HG03460 (cell line): Measurements from ENCODE around the gene SAMMSON.
A peak's percentile ranks its signal among the peaks of the same experiment; 100 is the strongest.

Experiments
- ATAC-seq: cut with Tn5 transposase; IDR thresholded peaks from one replicate; pipeline ENCODE4 v1.9.1; 2021; ENCODE audit not compliant: unreplicated experiment

Gene SAMMSON

DNA sequence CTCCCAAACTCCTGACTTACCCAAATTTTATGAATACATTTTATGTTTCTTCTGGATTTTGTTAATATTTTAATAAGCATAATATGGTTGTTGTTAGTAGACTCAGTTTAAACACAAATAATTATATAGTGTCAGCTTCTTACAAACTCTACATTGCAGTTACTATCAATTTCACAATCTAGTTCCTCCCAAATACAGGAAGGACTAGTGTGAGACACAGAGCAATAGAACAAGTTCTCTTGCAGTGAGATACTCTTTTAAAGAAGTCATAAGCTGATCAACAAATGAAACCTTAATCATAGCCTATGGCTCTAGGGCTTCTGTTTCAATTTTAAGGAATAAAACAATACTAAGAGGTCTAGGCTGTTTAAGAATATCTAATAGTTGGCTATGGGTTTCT is 86.1 kb downstream of the SAMMSON start:
- no peak for ATAC-seq

DNA sequence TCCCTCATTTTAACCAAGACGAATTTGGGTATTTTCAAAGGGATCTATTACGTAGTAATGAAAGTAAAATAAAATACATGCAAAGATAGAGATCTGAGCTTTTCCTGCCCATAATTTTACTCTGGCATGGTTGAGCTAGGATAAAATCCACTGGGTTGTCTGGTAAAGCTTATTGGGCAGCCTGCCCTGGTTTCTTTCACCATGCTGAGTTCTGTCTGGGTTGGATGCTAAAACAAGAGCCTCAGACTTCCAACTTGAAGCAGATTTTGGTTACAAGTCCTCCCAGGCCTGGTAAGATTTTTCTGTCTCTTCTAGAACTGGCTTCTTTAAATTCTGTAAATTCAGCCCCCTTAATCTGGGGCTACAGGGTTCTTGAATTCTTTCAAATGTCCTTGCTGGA is 86.8 kb downstream of the SAMMSON start:
- ATAC-seq = no peak

DNA sequence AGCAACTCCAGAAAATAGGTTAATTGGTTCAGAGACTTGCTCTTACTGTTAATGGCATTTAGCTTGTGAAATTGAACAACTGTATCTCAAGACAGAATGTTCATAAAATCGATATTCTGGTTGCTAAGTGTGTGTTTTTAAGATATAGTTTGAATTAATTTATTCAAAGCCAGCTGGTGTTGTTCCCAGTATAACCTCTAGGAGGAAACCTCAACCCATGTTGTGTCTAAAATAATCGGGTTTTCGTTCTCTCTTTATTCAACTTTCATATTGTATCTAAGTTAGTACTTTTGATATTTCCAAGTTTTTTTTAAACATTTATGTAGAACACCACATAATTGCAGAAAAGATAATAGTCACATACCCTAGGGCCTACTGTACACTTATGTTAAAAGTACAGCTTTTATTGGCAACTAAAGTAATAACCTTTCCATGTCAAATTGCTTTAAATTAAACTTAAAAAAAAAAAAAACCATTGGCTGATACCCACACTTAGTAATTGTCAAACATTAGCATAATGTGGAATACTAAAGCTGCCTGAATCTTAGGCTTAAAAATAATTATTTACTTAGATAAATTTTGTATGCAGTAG is 90.9 kb downstream of the SAMMSON start:
- no peak for ATAC-seq

DNA sequence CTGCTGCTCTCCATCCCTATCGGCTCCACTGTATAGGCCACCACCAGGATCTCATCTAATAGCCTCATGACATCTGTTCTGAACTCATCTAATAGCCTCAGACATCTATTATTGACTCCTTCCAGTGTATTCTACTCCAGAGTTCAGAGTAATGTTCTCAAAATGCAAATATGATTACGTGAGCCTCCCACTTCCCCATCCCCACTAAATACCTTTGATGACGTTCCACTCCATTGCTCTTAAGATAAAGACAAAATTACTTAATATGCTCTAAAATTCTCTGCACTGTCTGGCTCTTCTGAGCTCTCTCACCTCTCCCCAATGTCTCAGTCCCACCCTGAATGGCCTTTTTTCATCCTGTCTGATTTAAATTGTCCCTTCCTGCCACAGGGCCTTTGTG is 94.7 kb downstream of the SAMMSON start:
- no peak for ATAC-seq

DNA sequence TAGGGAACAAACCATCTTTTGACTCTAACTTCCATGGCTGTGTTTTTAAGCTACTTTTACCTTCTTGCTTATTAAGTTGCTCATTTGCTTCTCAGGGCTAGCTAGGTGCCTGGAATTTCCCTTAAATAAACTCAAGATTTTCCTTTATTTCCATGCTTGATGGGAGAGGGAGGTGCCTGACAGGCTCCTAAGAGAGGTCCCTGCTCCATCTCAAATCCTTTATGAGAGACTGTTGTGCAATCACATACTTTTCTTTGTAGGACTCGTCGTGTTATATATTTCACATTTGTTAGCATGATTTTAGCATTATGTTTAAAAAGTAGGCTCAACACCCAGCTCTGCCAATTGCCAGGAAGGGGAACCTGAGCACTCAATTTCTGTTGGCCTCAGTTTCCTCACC is 95.7 kb downstream of the SAMMSON start:
- ATAC-seq = no peak

DNA sequence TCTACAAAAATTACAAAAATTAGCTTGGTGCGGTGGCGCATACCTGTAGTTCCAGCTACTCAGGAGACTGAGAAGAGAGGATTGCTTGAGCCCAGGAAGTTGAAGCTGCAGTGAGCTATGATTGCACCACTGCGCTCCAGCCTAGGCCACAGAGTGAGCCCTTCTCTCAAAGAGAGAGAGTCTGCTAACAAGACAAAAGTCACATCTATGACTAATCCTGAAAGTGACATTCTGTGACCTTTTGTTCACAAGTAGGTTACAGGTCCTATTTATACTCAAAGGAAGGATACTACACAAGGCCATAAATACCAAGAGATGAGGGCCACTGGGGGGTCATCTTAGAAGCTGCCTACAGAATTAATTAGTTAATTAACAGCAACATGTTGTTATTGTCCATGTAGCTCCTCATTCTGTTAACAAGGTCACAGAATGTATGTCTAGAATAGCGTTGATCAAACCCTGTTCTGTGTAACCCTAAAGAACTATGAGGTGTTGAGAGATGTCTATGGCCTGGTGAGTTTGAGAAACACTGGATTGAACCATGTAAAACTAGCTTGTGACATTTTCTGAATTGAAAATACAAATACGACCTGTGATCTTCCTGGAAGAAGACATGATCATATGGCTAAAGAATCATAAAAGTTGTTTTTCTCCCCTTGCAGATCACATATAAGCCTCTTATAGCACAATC is 97.0 kb downstream of the SAMMSON start:
- ATAC-seq = peak; percentile 93

DNA sequence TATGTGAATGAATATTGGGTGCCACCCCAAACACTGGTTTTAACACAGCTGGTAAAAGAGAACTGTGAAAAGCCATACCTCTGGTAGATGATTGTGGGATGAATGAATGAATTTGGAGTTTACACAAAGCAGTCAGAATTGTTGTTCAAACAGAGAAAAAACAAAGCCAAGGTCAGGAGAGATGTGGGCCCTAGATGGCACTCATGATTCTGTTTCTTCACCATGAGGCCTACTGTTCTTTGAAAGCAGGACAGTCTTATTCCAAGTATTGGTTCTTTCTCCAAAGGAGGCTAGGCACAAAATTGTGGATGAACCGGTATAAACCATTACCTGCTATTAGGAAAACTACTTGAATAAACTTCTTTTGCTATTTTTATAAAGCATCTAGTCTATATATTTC is 97.6 kb downstream of the SAMMSON start:
- ATAC-seq = no peak

DNA sequence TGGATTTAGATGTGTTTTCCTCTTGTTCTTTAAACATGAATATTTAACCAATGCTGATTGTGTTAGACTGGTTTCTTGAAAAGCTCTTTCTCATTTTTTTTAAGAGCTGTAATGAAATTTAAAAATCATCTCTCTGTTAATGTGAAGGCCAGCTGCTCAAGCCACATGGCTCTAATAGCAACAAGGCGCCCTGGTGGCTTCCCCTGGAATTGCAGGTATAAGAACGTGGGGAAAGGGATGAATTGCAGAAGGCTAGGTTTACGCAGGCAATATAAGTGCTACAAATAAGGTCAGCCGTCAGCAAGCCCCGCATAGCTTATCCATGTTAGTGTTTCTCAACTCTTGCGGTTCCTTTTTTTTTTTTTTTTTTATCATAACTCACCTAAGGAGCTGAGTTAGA is 108.5 kb downstream of the SAMMSON start:
- ATAC-seq = peak; percentile 67

DNA sequence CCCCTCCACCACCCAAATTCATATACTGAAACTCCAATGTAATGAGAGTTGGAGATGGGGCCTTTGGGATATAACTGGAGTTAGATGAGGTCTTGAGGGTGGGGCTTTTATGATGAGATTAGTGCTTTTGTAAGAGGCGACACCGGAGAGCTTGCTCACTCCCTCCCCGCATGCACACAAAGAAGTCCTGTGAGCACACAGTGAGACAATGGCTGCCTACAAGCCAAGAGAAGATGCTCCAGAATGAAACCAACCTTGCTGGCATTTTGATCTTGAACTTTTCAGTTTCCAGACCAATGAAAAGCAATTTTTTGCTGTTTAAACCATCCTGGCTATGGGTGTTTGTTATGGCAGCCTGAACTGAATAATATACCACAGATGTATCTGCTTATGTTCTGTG is 109.0 kb downstream of the SAMMSON start:
- ATAC-seq = no peak

DNA sequence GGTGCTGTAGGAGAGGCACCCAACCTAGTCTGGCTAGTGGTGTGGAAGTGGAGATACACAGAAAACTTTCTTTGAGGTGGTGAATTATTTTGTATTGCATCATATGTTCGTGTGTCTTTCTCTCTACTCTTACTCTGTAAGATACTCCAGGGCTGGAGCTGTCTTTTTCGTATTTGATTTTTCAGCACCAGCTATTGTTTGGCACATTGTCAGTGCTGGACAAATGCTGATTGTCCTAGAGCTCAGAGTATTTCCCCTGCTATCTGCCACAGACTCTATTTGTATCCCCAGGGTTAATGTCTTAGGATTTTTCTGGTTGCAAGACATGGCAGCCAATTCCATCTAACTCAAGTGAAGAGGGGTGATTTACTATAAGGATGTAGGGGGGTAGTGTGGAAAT is 110.5 kb downstream of the SAMMSON start:
- no peak for ATAC-seq

DNA sequence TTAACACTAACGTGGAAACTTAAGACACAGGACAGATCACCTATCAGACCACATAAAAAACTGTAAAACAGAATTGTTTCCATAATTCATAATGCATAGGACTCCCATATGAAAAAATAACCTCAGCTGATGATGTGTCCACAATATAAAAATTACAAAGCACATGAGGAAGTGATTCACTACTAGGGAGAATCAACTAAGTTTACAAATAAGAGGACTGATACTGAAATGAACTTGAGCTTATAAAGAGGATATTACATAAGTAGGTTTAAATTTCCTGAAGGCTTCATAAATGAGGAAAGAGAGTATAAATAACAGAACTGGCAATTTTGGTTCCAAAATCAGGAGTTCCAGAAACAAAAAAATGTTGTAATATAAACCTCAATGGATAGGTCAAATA is 111.9 kb downstream of the SAMMSON start:
- no peak for ATAC-seq

DNA sequence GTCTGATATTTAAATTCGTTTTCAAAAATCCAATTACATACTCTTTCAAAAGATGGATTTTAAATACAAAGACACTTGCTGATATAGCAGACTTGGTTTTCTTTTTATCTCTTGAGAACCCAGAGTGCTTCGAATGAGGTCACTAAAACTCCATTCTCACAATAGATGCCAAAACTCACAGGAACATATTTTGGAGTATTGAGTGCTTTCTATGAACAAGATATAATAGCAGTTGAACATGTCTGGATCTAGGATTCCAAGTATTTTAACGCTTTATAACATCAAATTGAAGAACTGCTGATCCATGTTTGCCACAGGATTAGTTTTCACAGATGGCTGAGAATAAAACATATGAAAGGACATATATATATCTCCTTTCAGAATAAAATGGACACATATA is 113.2 kb downstream of the SAMMSON start:
- no peak for ATAC-seq

DNA sequence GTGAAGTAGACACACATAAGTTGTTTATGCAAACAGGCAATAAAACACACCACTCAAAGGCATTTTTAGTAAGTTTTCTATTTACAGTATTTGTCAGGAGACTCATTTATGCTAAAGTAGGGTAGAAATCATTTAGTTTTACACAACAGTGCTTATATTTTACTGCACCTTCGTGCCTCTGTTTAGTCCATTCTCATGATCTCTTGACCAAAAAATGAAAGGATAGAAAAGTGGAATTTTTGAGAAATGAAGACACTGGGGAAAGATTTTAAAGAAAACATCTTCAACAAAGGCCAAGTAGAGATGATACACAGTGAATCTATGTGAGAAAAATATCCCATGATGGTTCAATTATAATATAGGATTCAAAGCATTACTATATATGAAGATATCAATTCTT is 114.9 kb downstream of the SAMMSON start:
- ATAC-seq = no peak

DNA sequence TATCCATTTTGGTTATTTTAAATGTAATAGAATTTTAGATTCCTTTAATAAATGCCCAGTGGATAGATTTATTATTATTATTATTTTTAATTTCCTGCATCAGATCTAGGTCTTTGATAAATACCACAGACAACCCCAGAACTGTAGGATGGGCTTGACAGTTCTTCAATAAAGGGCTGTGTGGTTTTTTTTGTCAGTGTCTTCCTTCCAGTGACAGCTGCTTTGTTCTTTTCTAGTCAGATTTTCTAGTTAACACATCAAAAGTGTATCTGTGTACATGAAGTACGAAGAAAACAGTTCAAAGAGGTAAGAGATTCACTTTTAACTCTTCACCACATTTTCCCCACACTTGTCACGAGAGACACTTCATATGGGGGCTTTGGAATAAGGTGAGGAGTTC is 120.3 kb downstream of the SAMMSON start:
- ATAC-seq = no peak
